Panc1 (cell line): ENCODE data around the gene THSD7A. TPM values are rescaled to one million over a fixed set of nuclear protein-coding genes. Genes with fewer than 3 reads are reported as not detected.

Experiments
- ATAC-seq: fragments of 200-7000 bp; cut with Tn5 transposase; 2 replicates; pipeline ENCODE4 v1.9.1; 2020; ENCODE audit warnings: mild to moderate bottlenecking, moderate library complexity
- BruUV-seq: library from RNA; stranded (reverse); fragments of 400-500 nt; replicated peaks from 2 replicates; lab custom pipeline; 2021; lab: Mats Ljungman, UMichigan
- CTCF ChIA-PET: fragments of 300-600 bp; sonication (Branson Sonifier 250); formaldehyde crosslinking; loops from one replicate; lab custom pipeline; 2022; ENCODE audit warnings: antibody characterized with exemption; lab: Charles Lee
- POLR2A ChIA-PET: fragments of 300-600 bp; sonication (Branson Sonifier 250); formaldehyde crosslinking; loops from one replicate; lab custom pipeline; 2022; ENCODE audit warnings: antibody characterized with exemption; lab: Charles Lee
- DNase-seq: peaks from one replicate; pipeline ENCODE4 v3.0.0-alpha.2; 2010; ENCODE audit warnings: low read depth, low spot score
- H3K27ac ChIP-seq: 2 replicates; pipeline ENCODE4 v1.5.1; 2011; ENCODE audit warnings: mild to moderate bottlenecking, low read length, inconsistent platforms
- H3K27me3 ChIP-seq: fragments of 200-500 bp; sonication (Bioruptor generic); 2 replicates; pipeline ENCODE4 v1.6.0; 2014; ENCODE audit warnings: low read length, inconsistent platforms; ENCODE audit not compliant: control insufficient read depth, insufficient read depth
- H3K36me3 ChIP-seq: fragments of 200-500 bp; sonication (Bioruptor generic); 2 replicates; pipeline ENCODE4 v1.5.1; 2014; ENCODE audit warnings: inconsistent platforms, mild to moderate bottlenecking, low read length, moderate library complexity; ENCODE audit not compliant: control insufficient read depth, insufficient read depth
- H3K4me1 ChIP-seq: 2 replicates; pipeline ENCODE4 v1.5.1; 2011; ENCODE audit warnings: inconsistent platforms, mild to moderate bottlenecking, low read length, moderate library complexity; ENCODE audit not compliant: control insufficient read depth, insufficient read depth
- H3K4me3 ChIP-seq, 2 experiments: 2 replicates each; pipeline ENCODE4 v1.5.1; 2011 to 2012; ENCODE audit warnings: low read depth in 2 of 2, low read length in 2 of 2, mild to moderate bottlenecking in 2 of 2, inconsistent platforms in 1 of 2, moderate library complexity in 1 of 2
- H3K9me3 ChIP-seq: fragments of 200-500 bp; sonication (Bioruptor generic); 2 replicates; pipeline ENCODE4 v1.5.1; 2014; ENCODE audit warnings: low read depth, mild to moderate bottlenecking, inconsistent platforms, low read length, moderate library complexity; ENCODE audit not compliant: control insufficient read depth, insufficient read depth
- CTCF ChIP-seq: fragments of 450-650 bp; IDR thresholded peaks from 2 replicates; pipeline ENCODE4 v1.5.1; 2017; ENCODE audit warnings: mild to moderate bottlenecking
- POLR2AphosphoS5 ChIP-seq: IDR thresholded peaks from 2 replicates; pipeline ENCODE4 v1.6.1; 2012; ENCODE audit warnings: mild to moderate bottlenecking, low read depth, low read length, moderate library complexity
- SIN3A ChIP-seq: IDR thresholded peaks from 2 replicates; pipeline ENCODE4 v1.6.1; 2012; ENCODE audit warnings: low read depth, mild to moderate bottlenecking, low read length, moderate library complexity, borderline replicate concordance; ENCODE audit not compliant: insufficient read depth
- TCF7L2 ChIP-seq: IDR thresholded peaks from 2 replicates; pipeline ENCODE4 v1.6.1; 2011; ENCODE audit warnings: mild to moderate bottlenecking, low read depth, low read length, inconsistent platforms
- in situ Hi-C: cut with HindIII; loops from 2 replicates; pipeline ENCODE4 v1.10.0; 2016; ENCODE audit warnings: low sequenced_read_pairs, low pct_unique_long_range_greater_than_20kb
- intact Hi-C: fragments of 100-400 bp; cut with micrococcal nuclease; formaldehyde crosslinking; loops from one replicate; pipeline ENCODE4 v1.10.0; 2022; ENCODE audit not compliant: unreplicated experiment
- total RNA-seq: library from RNA; stranded (reverse); gene quantifications from one replicate; pipeline ENCODE4 v1.2.1, GENCODE V29; 2021; ENCODE audit not compliant: unreplicated experiment
- TF ChIP-seq, protein P1 (sequence below), 2 experiments: IDR thresholded peaks; 2 replicates each; pipeline ENCODE4 v1.6.1; 2011 to 2012; ENCODE audit warnings: low read depth in 2 of 2, control low read depth in 1 of 2, low read length in 1 of 2, mild to moderate bottlenecking in 1 of 2, moderate library complexity in 1 of 2; ENCODE audit not compliant: insufficient read depth in 1 of 2

The THSD7A gene
- total RNA-seq, 1 experiment from 2014 or later, result 38.6 TPM

GRCh38 chr7:11369696-11370095 is 462.3 kb downstream of the THSD7A start:
- DNase-seq (no peak), ATAC-seq (no peak)
- H3K9me3 ChIP-seq, result no peaks in the 10 kb centered on the region
- in situ Hi-C loops, result no loop called here
- H3K36me3 ChIP-seq, result no peaks in the 10 kb centered on the region
- no peaks in the 10 kb centered on the region for H3K27me3 ChIP-seq
- H3K27ac ChIP-seq, result no peak overlapping the region
- BruUV-seq, result no TSS peak
- H3K4me1 ChIP-seq, result no peaks in the 10 kb centered on the region
- H3K4me3 ChIP-seq, result no peak overlapping the region
- ChIA-PET POLR2A (no interaction called here), CTCF (interaction anchor here (0.7 kb wide), 1 partner anchor 10 kb away, joined by 3 read pairs; no protein-coding TSS in a partner anchor)
- intact Hi-C loops, result no loop called here
- no peak for TF ChIP-seq CTCF
- TF ChIP-seq SIN3A, result no peak
- TF ChIP-seq, protein P1, sequence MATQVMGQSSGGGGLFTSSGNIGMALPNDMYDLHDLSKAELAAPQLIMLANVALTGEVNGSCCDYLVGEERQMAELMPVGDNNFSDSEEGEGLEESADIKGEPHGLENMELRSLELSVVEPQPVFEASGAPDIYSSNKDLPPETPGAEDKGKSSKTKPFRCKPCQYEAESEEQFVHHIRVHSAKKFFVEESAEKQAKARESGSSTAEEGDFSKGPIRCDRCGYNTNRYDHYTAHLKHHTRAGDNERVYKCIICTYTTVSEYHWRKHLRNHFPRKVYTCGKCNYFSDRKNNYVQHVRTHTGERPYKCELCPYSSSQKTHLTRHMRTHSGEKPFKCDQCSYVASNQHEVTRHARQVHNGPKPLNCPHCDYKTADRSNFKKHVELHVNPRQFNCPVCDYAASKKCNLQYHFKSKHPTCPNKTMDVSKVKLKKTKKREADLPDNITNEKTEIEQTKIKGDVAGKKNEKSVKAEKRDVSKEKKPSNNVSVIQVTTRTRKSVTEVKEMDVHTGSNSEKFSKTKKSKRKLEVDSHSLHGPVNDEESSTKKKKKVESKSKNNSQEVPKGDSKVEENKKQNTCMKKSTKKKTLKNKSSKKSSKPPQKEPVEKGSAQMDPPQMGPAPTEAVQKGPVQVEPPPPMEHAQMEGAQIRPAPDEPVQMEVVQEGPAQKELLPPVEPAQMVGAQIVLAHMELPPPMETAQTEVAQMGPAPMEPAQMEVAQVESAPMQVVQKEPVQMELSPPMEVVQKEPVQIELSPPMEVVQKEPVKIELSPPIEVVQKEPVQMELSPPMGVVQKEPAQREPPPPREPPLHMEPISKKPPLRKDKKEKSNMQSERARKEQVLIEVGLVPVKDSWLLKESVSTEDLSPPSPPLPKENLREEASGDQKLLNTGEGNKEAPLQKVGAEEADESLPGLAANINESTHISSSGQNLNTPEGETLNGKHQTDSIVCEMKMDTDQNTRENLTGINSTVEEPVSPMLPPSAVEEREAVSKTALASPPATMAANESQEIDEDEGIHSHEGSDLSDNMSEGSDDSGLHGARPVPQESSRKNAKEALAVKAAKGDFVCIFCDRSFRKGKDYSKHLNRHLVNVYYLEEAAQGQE (IDR thresholded peaks at IDR 0.05; ENCODE audit: insufficient read depth in 1 of 2, low read depth in 2 of 2, low read length in 1 of 2), result no peak
- TF ChIP-seq TCF7L2, result no peak
- no peak for TF ChIP-seq POLR2AphosphoS5

- intact Hi-C loops (no loop called here), in situ Hi-C loops (no loop called here)
- H3K4me1 ChIP-seq, result no peaks in the 10 kb centered on the region
- TF ChIP-seq SIN3A (no peak), CTCF (no peak), POLR2AphosphoS5 (no peak), TCF7L2 (no peak)
- TF ChIP-seq, protein P1 (IDR thresholded peaks at IDR 0.05; ENCODE audit: insufficient read depth in 1 of 2, low read depth in 2 of 2, low read length in 1 of 2), result no peak
- ChIA-PET CTCF (no interaction called here), POLR2A (no interaction called here)
- H3K27me3 ChIP-seq, result no peaks in the 10 kb centered on the region
- H3K27ac ChIP-seq, result no peak overlapping the region
- no TSS peak for BruUV-seq
- H3K4me3 ChIP-seq, result no peak overlapping the region
- H3K36me3 ChIP-seq, result no peaks in the 10 kb centered on the region
- no peak for DNase-seq
- ATAC-seq, result no peak
- no peaks in the 10 kb centered on the region for H3K9me3 ChIP-seq
Observed at GRCh38 chr7:11366118-11366517, 465.9 kb downstream of the THSD7A start.
